Heart left ventricle (tissue), 13 donors: Measurements from ENCODE around the gene RPL3.

Experiments used
- POLR2A ChIP-seq, 2 donors: fragments of 450-650 bp; IDR thresholded peaks; one replicate each; pipeline ENCODE4 v1.6.1; 2017; ENCODE audit warnings: antibody characterized with exemption in 2 of 2, mild to moderate bottlenecking in 2 of 2, moderate library complexity in 2 of 2
- TF ChIP-seq, protein P1 (sequence below), 12 donors: fragments of 200-600 bp; sonication (generic) in 4 of 12; IDR thresholded peaks; one replicate each; pipeline versions ENCODE4 v1.5.0 to v1.8.0; 2018 to 2022; ENCODE audit warnings: antibody characterized with exemption in 12 of 12, mild to moderate bottlenecking in 5 of 12
- donor health status: ischemic (EF 13 %, LVEDD 7.1; RV severe dilation, severe dysfunction).
- donor health status: DM: no; HTN: yes; CAD: no.
- donor health status: DM: no; HTN: no; CAD: no.
- donor health status: ischemic (EF 25% LVEDD 6.9; RV normal size, moderate dysfunction).
- donor health status: ischemic (EF 25% LVEDD 5.7; RV mildly dilated, moderate dysfunction).
- donor health status: ischemic (EF 35%, LVEDD 5.7; RV mildly dilated, moderate dysfunction).
- donor health status: nonischemic (EF 11% LVEDD 7.7; RV severe dilation, severe dysfunction).
- donor health status: DM: yes; HTN: yes; CAD: no.
- donor health status: PGD.
- donor health status: ischemic (EF 29% LVEDD 5.4; RV normal size, mild dysfunction).
- donor health status: nonischemic (EF 23%, LVEDD 6.1; RV moderate dilation, normal function).

DNA sequence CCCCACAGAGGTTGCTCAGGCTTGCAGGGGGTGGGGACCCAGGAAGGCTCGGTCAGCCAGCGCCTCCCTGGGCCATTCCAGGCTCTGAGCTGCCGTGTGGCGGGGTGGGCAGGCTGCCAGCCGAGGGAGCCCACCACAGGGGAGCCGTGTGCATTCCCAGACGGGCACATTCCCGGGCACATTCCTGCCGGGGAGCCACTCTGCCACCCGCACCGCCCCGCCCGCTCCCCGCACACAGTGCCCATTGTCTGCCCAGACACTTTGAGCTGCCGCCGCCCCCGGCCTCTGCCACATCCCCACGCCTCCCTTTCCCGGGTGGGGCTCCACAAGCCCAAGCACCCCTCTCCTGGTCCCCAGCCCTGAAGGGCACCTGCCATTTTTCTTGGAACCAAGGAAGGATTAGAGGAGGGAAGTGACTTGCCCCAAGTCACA, 27.4 kb downstream of the RPL3 start:
- TF ChIP-seq, protein P1, sequence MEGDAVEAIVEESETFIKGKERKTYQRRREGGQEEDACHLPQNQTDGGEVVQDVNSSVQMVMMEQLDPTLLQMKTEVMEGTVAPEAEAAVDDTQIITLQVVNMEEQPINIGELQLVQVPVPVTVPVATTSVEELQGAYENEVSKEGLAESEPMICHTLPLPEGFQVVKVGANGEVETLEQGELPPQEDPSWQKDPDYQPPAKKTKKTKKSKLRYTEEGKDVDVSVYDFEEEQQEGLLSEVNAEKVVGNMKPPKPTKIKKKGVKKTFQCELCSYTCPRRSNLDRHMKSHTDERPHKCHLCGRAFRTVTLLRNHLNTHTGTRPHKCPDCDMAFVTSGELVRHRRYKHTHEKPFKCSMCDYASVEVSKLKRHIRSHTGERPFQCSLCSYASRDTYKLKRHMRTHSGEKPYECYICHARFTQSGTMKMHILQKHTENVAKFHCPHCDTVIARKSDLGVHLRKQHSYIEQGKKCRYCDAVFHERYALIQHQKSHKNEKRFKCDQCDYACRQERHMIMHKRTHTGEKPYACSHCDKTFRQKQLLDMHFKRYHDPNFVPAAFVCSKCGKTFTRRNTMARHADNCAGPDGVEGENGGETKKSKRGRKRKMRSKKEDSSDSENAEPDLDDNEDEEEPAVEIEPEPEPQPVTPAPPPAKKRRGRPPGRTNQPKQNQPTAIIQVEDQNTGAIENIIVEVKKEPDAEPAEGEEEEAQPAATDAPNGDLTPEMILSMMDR (IDR thresholded peaks at IDR 0.05), result no peak
- no peak for TF ChIP-seq POLR2A (IDR thresholded peaks at IDR 0.05)
